OCI-LY3 (cell line): ENCODE measurements around the gene SPDYE16.
"Not testable (repeated sequence)": the region's sequence is repeated elsewhere in the genome, so short reads cannot be mapped to it uniquely, and the experiment has no call there.

ENCODE experiments used
- CTCF ChIP-seq: fragments of 200-600, 300-600 bp; sonication (generic); IDR thresholded peaks from 2 replicates; pipeline ENCODE4 v1.5.1; 2014; ENCODE audit warnings: antibody characterized with exemption, low read length, low read depth
- EZH2phosphoT487 ChIP-seq: fragments of 200-600 bp; shearing (Covaris generic); IDR thresholded peaks from 2 replicates; pipeline ENCODE4 v1.6.1; 2018; ENCODE audit warnings: antibody characterized with exemption, mixed run types, low read depth

GRCh38 chr7:76560157-76560556 is 17.1 kb upstream of the SPDYE16 start:
- TF ChIP-seq CTCF, EZH2phosphoT487: not testable (repeated sequence)
